NOMO-1 (cell line): ENCODE measurements around the gene KRT35.
A peak's percentile ranks its signal among the peaks of the same experiment; 100 is the strongest.
"Not testable (repeated sequence)": the region's sequence is repeated elsewhere in the genome, so short reads cannot be mapped to it uniquely, and the experiment has no call there.

ENCODE experiments used
- DNase-seq, 2 experiments: peaks; one replicate each; lab custom pipeline; 2025; ENCODE audit not compliant: unreplicated experiment in 2 of 2; lab: John Stamatoyannopoulos, UW

The KRT35 gene

DNA sequence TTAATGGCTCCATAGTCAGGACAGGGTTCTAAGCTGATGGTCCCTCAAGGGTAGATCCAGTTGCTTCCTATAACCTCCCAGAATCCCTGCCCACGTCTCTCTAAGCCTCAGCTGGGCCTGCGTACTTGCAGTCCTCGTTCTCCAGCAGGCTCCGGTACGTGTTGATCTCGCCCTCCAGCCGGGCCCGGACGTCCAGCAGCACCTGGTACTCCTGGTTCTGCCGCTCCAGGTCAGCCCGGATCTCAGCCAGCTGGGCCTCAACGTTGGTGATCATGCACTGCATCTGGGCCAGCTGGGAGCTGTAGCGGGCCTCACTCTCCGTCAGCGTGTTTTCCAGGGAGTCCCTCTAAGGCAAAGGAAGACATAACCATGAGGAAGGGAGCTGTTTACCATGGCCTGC, 18.2 kb downstream of the KRT35 start:
- DNase-seq, result no peak

GRCh38 chr17:41457676-41458075, 23.3 kb downstream of the KRT35 start:
- DNase-seq, result no peak

DNA sequence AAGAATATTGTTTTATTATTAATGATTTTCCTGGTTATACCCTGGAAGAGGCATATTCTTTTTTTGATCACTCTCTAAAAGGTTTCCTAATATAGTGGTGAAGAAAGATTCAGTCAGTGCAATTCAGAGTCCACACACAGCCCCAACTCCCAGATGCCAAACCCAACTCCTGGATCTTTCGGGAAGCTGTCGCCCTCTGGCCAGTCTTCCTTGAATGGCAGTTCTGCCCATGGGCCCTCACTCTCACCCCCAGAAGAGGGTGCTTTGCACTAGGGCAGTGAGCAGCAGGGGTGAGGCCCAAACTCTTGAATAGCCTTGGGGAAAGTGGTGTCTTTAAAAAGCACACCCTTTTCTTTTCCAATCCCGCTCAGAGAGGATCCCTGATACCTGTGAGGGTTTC, 24.7 kb downstream of the KRT35 start:
- no peak for DNase-seq

- DNase-seq, result no peak
Measured at GRCh38 chr17:41455236-41455635, 25.7 kb downstream of the KRT35 start.

DNA sequence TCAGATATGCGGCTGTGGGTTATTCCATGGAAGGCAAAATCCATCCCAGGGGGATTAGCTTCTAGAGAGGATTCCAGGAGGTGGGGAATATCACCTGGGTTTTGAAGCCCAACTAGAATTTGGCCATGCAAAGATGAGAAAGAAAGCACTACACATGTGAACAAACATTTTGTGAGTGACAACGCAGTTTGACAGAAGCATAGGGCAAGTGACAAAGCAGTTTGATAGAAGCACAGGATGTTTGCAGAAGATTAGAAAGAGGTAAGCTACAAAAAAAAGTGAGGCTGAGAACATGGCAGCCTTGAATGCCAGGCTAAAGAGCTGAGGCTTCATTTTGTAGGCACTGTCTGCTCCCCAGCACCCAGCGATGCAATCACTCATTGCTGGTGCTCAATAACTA, 27.9 kb downstream of the KRT35 start:
- DNase-seq, result no peak

DNA sequence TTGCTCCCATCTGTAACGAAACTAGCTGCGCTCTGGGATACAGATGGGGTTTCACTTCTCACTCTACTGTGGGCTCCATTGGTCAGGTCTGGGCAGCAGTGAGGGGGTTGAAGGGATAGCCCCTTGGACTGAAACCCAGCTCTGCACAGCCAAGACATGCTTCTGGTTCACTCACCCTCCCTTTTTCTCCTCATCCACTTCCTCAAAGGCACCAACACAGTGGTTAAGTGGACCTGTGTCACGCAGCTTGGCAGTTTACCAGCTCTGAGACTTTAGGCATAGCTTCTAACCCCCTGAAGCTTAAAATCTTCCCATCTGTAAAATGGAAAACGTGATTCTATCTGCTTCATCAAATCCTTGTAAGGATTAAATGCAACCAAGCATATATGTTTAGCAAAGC, 28.7 kb downstream of the KRT35 start:
- peak in 1 of 2 experiments; percentile 15 for DNase-seq

GRCh38 chr17:41451154-41451728, 29.7 kb downstream of the KRT35 start:
- no peak for DNase-seq

DNA sequence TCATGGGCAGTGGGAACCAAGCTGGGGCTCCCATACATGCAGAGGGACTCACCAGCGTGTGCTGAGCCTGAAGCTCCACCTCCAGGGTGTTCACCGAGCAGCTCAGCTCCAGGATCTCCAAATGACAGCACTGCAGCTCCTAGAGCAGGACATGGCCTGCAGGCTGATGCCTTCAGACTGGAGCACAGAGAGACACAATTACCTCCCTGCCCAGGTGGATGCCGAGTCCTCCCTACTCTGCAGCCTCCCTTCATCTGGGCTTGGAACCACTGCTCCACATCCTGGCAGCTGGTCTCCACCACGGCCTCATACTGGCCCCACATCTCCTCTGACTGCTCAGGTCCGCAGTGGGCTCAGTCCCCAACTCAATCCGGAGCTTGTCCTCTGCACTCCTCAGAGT, 31.9 kb downstream of the KRT35 start:
- no peak for DNase-seq

DNA sequence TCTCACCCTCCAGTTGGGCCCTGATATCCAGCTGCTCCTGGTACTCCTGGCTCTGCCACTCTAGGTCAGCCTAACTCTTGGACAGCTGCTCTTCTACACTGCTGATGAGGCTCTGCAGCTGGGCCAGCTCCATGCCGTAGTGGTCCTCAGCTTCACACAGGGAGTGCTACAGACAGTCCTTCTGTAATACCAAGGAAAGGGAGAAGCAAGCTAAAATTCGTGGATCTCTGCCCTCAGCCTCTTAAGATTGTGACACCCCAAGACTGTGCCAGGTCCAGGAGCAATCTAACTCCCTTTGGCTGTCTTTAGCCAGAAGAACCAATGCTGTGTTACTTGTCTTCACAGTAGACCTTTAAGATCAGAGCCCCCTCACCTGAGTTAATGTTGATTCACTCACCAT, 32.4 kb downstream of the KRT35 start:
- DNase-seq, result no peak

GRCh38 chr17:41446806-41447205, 34.1 kb downstream of the KRT35 start:
- no peak for DNase-seq

- no peak for DNase-seq
Measured at GRCh38 chr17:41444640-41445039, 36.3 kb downstream of the KRT35 start.

- peak in 1 of 2 experiments; percentile 8 for DNase-seq
Measured at GRCh38 chr17:41444186-41444585, 36.8 kb downstream of the KRT35 start.

- DNase-seq, result no peak
Measured at GRCh38 chr17:41442739-41443138, 38.2 kb downstream of the KRT35 start.

GRCh38 chr17:41440531-41441033, 40.4 kb downstream of the KRT35 start, which contains the start of gene KRT38:
TSS of gene KRT38 (minus strand) at chr17:41440983. CDS start at chr17:41440921, 62 bp downstream.
- no peak for DNase-seq

- DNase-seq, result peak in 1 of 2 experiments; percentile 12
Measured at GRCh38 chr17:41439375-41439774, 41.6 kb downstream of the KRT35 start.

GRCh38 chr17:41437769-41438168, 43.2 kb downstream of the KRT35 start:
- DNase-seq, result no peak

- no peak for DNase-seq
Measured at GRCh38 chr17:41437254-41437653, 43.7 kb downstream of the KRT35 start.

- no peak for DNase-seq
Measured at GRCh38 chr17:41434415-41434814, 46.5 kb downstream of the KRT35 start.

- DNase-seq, result no peak
Measured at GRCh38 chr17:41434005-41434404, 46.9 kb downstream of the KRT35 start.

- no peak for DNase-seq
Measured at GRCh38 chr17:41433586-41433985, 47.4 kb downstream of the KRT35 start.

- DNase-seq, result not testable (repeated sequence)
Measured at GRCh38 chr17:41430376-41430775, 50.6 kb downstream of the KRT35 start.

DNA sequence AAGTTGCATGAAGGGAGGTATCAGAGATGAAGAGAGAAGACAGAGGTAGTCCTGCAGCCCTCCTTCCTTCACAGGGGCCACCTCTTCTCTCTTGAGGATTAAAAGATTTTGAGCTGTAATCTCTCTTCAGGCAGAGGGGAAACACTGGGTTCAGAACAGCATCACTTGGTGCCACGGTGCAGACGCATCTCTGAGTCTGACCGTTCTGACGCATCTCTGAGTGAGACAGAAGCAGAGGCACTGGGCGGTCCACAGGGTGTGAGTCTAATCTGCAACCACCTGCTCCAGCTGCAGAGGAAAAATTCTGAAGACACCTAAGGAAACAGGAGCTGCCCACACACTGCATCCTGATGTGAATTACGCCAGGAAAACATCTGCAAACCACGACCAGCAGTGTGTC, 51.3 kb downstream of the KRT35 start:
- no peak for DNase-seq
